CD14-positive monocyte (primary cell): Measurements from ENCODE around the gene TBXAS1. TPM values are rescaled to one million over a fixed set of nuclear protein-coding genes. Genes with fewer than 3 reads are reported as not detected.

Experiments
- DNase-seq, 3 donors: peaks; one replicate each; pipeline ENCODE4 v3.0.0-alpha.2; 2011 to 2022
- H2AFZ ChIP-seq: 2 replicates; pipeline ENCODE4 v1.6.0; 2012; ENCODE audit warnings: mild to moderate bottlenecking, low read depth, low read length, inconsistent platforms; ENCODE audit not compliant: insufficient read depth, poor library complexity, severe bottlenecking
- H3K27ac ChIP-seq, 2 donors: 1 replicate in 1 of 2; 2 replicates in 1 of 2; pipeline ENCODE4 v1.5.1; 2012 to 2013; ENCODE audit warnings: low read length in 2 of 2, control low read depth in 1 of 2, inconsistent platforms in 1 of 2, low read depth in 1 of 2, mild to moderate bottlenecking in 1 of 2
- H3K27me3 ChIP-seq, 2 donors: one replicate each; pipeline versions ENCODE4 v1.6.0 to v1.6.1; 2011 to 2013; ENCODE audit warnings: low read length in 2 of 2; ENCODE audit not compliant: control insufficient read depth in 2 of 2, insufficient read depth in 2 of 2
- H3K36me3 ChIP-seq, 2 donors: replicated peaks in 1 of 2; 1 replicate in 1 of 2; 2 replicates in 1 of 2; pipeline versions ENCODE4 v1.5.1 to v1.6.1; 2012 to 2013; ENCODE audit warnings: low read length in 2 of 2, control low read depth in 1 of 2, inconsistent platforms in 1 of 2, mild to moderate bottlenecking in 1 of 2; ENCODE audit not compliant: insufficient read depth in 2 of 2, control insufficient read depth in 1 of 2
- H3K4me1 ChIP-seq, 2 donors: 1 replicate in 1 of 2; 2 replicates in 1 of 2; pipeline versions ENCODE4 v1.5.1 to v1.6.1; 2012 to 2013; ENCODE audit warnings: low read length in 2 of 2, control low read depth in 1 of 2, inconsistent platforms in 1 of 2, mild to moderate bottlenecking in 1 of 2, moderate library complexity in 1 of 2; ENCODE audit not compliant: insufficient read depth in 2 of 2, control insufficient read depth in 1 of 2
- H3K4me2 ChIP-seq: replicated peaks from 2 replicates; pipeline ENCODE3; 2012; ENCODE audit warnings: low read length, moderate library complexity, mild to moderate bottlenecking; ENCODE audit not compliant: poor library complexity, severe bottlenecking; ENCODE audit errors: extremely low read depth
- H3K4me3 ChIP-seq, 3 experiments: fragments of 200-600 bp in 1 of 3; sonication (generic) in 1 of 3; replicated peaks in 1 of 3; 1 replicate in 2 of 3; 2 replicates in 1 of 3; pipeline ENCODE4 v1.5.1; 2011 to 2013; ENCODE audit warnings: low read length in 3 of 3, mild to moderate bottlenecking in 3 of 3, control low read depth in 2 of 3, low read depth in 2 of 3, inconsistent platforms in 1 of 3, moderate library complexity in 1 of 3
- H3K79me2 ChIP-seq: 2 replicates; pipeline ENCODE4 v1.6.0; 2012; ENCODE audit warnings: mild to moderate bottlenecking, control low read depth, inconsistent platforms, low read length, moderate library complexity; ENCODE audit not compliant: insufficient read depth
- H3K9ac ChIP-seq: 2 replicates; pipeline ENCODE4 v1.6.0; 2017; ENCODE audit warnings: low read length, mild to moderate bottlenecking; ENCODE audit not compliant: insufficient read depth, poor library complexity, severe bottlenecking
- H3K9me3 ChIP-seq, 2 donors: replicated peaks in 1 of 2; 1 replicate in 1 of 2; 2 replicates in 1 of 2; pipeline versions ENCODE4 v1.5.1 to v1.6.1; 2012 to 2013; ENCODE audit warnings: low read length in 2 of 2, control low read depth in 1 of 2; ENCODE audit not compliant: control insufficient read depth in 1 of 2, insufficient read depth in 1 of 2
- H4K20me1 ChIP-seq: 2 replicates; pipeline ENCODE4 v1.6.0; 2012; ENCODE audit warnings: mild to moderate bottlenecking, low read length, control low read depth, moderate library complexity; ENCODE audit not compliant: insufficient read depth
- H3K27ac Mint-ChIP-seq, 7 donors: one replicate each; pipeline ENCODE4 v1.8.0; 2020; ENCODE audit warnings: mild to moderate bottlenecking in 7 of 7, mixed read lengths in 7 of 7, moderate library complexity in 6 of 7, inconsistent platforms in 2 of 7
- H3K27me3 Mint-ChIP-seq, 3 donors: one replicate each; pipeline ENCODE4 v1.8.0; 2021 to 2022; ENCODE audit warnings: low read depth in 3 of 3, mild to moderate bottlenecking in 3 of 3, mixed read lengths in 3 of 3, moderate library complexity in 3 of 3, inconsistent platforms in 1 of 3
- H3K36me3 Mint-ChIP-seq, 2 donors: one replicate each; pipeline ENCODE4 v1.8.0; 2020; ENCODE audit warnings: mixed read lengths in 2 of 2, inconsistent platforms in 1 of 2, mild to moderate bottlenecking in 1 of 2
- H3K4me1 Mint-ChIP-seq: one replicate; pipeline ENCODE4 v1.8.0; 2020; ENCODE audit warnings: mild to moderate bottlenecking, mixed read lengths
- H3K4me3 Mint-ChIP-seq, 2 donors: one replicate each; pipeline ENCODE4 v1.8.0; 2020; ENCODE audit warnings: mild to moderate bottlenecking in 2 of 2, mixed read lengths in 2 of 2, moderate library complexity in 1 of 2
- H3K9me3 Mint-ChIP-seq, 7 donors: one replicate each; pipeline ENCODE4 v1.8.0; 2020 to 2022; ENCODE audit warnings: mixed read lengths in 7 of 7, mild to moderate bottlenecking in 6 of 7, moderate library complexity in 6 of 7, inconsistent platforms in 2 of 7
- CTCF ChIP-seq: fragments of 200-600 bp; IDR thresholded peaks from one replicate; pipeline ENCODE4 v1.8.0; 2022; ENCODE audit warnings: antibody characterized with exemption, mild to moderate bottlenecking
- WGBS: methylation state at CpG from one replicate; pipeline ENCODE4 v1.1.5; 2013; ENCODE audit warnings: missing lambda C conversion rate; ENCODE audit not compliant: insufficient coverage; 5-methylcytosine and 5-hydroxymethylcytosine counted together
- intact Hi-C, 2 donors: fragments of 100-400 bp; cut with micrococcal nuclease; formaldehyde crosslinking; loops; one replicate each; pipeline versions ENCODE4 v1.15.0 to v1.15.1; 2023
- polyA plus RNA-seq, 3 donors: library from polyadenylated mRNA; depleted of rRNA in 1 of 3; unstranded in 2 of 3; stranded (reverse) in 1 of 3; fragments of 300-500 nt in 2 of 3; fragments of >200 nt in 1 of 3; fragmentation: Illumina TruSeq in 2 of 3; gene quantifications; 1 replicate in 2 of 3; 2 replicates in 1 of 3; pipeline ENCODE4 v1.2.3, GENCODE V29; 2012 to 2021

TBXAS1 gene
- polyA plus RNA-seq, 3 donors: 289 to 335 (median 298) TPM

GRCh38 chr7:140061607-140061930 lies 232.5 kb downstream of the TBXAS1 start:
- H3K27ac ChIP-seq: peak overlapping the region in 1 of 2 donors; percentile 85
- peaks cover 23 to 45% of the 10 kb centered on the region in 2 donors for H3K4me1 ChIP-seq
- peak overlapping the region; percentile 91 for H3K4me2 ChIP-seq
- H3K79me2 ChIP-seq: peaks cover 49% of the 10 kb centered on the region
- H3K27ac Mint-ChIP-seq: peak overlapping the region in 6 of 7 donors; percentile 19 to 90 (median 82)
- no peak for DNase-seq
- peak overlapping the region; percentile 93 for H2AFZ ChIP-seq
- peaks cover 32 to 36% of the 10 kb centered on the region in 2 donors for H3K36me3 Mint-ChIP-seq
- peaks cover 45% of the 10 kb centered on the region for H3K4me1 Mint-ChIP-seq
- H4K20me1 ChIP-seq: peaks cover 51% of the 10 kb centered on the region
- peaks cover 0 to 1% of the 10 kb centered on the region in 2 donors for H3K9me3 ChIP-seq
- 100% methylated on average over 1 of the region's 2 CpGs for WGBS
- intact Hi-C loops: loop anchor here in 1 of 2 donors (10.0 kb wide), 1 partner anchor 863 kb away; the partner anchor contains the start of gene BRAF
- peak overlapping the region; percentile 71 to 89 (median 79) for H3K4me3 ChIP-seq
- peak overlapping the region; percentile 75 for H3K9ac ChIP-seq
- peaks cover 2 to 10% (median 8%) of the 10 kb centered on the region in 7 donors for H3K9me3 Mint-ChIP-seq
- peak overlapping the region; percentile 90 to 96 for H3K4me3 Mint-ChIP-seq
- peaks cover 1 to 9% (median 7%) of the 10 kb centered on the region in 3 donors for H3K27me3 Mint-ChIP-seq
- no peaks in the 10 kb centered on the region for H3K27me3 ChIP-seq
- no peak for TF ChIP-seq CTCF
- H3K36me3 ChIP-seq: peaks cover 13 to 15% of the 10 kb centered on the region in 2 donors

GRCh38 chr7:140062118-140062527 lies 233.1 kb downstream of the TBXAS1 start:
- H3K9me3 Mint-ChIP-seq: peaks cover 7 to 16% (median 13%) of the 10 kb centered on the region in 7 donors
- Histone ChIP-seq H4K20me1 (peaks cover 46% of the 10 kb centered on the region), H3K4me2 (peak overlapping the region; percentile 91), H3K4me3 (peak overlapping the region; percentile 71 to 89 (median 79)), H3K27ac (peak overlapping the region; percentile 56 to 85), H2AFZ (peak overlapping the region; percentile 93), H3K79me2 (peaks cover 49% of the 10 kb centered on the region), H3K27me3 (no peaks in the 10 kb centered on the region), H3K36me3 (peaks cover 8 to 9% of the 10 kb centered on the region in 2 donors), H3K4me1 (peaks cover 23 to 45% of the 10 kb centered on the region in 2 donors), H3K9ac (peak overlapping the region; percentile 75), H3K9me3 (peaks cover 0 to 7% of the 10 kb centered on the region in 2 donors)
- H3K27ac Mint-ChIP-seq: peak overlapping the region; percentile 75 to 92 (median 90)
- no peak for TF ChIP-seq CTCF
- H3K4me3 Mint-ChIP-seq: peak overlapping the region; percentile 90 to 96
- peaks cover 1 to 9% (median 7%) of the 10 kb centered on the region in 3 donors for H3K27me3 Mint-ChIP-seq
- peak; percentile 22 to 51 (median 32) for DNase-seq
- H3K36me3 Mint-ChIP-seq: peaks cover 28 to 30% of the 10 kb centered on the region in 2 donors
- WGBS: 2% methylated on average over 32 of the region's 32 CpGs
- H3K4me1 Mint-ChIP-seq: peaks cover 40% of the 10 kb centered on the region
- intact Hi-C loops: loop anchor here in 1 of 2 donors (10.0 kb wide), 1 partner anchor 863 kb away; the partner anchor contains the start of gene BRAF
